Heart left ventricle (tissue), 13 donors: Measurements from ENCODE around the gene CFAP157.

ENCODE experiments used
- CTCF ChIP-seq, 12 donors: fragments of 200-600 bp; sonication (generic) in 4 of 12; IDR thresholded peaks; one replicate each; pipeline versions ENCODE4 v1.5.0 to v1.8.0; 2018 to 2022; ENCODE audit warnings: antibody characterized with exemption in 12 of 12, mild to moderate bottlenecking in 5 of 12
- POLR2A ChIP-seq, 2 donors: fragments of 450-650 bp; IDR thresholded peaks; one replicate each; pipeline ENCODE4 v1.6.1; 2017; ENCODE audit warnings: antibody characterized with exemption in 2 of 2, mild to moderate bottlenecking in 2 of 2, moderate library complexity in 2 of 2
- donor health status: ischemic (EF 13 %, LVEDD 7.1; RV severe dilation, severe dysfunction).
- donor health status: DM: no; HTN: yes; CAD: no.
- donor health status: DM: no; HTN: no; CAD: no.
- donor health status: ischemic (EF 25% LVEDD 6.9; RV normal size, moderate dysfunction).
- donor health status: ischemic (EF 25% LVEDD 5.7; RV mildly dilated, moderate dysfunction).
- donor health status: ischemic (EF 35%, LVEDD 5.7; RV mildly dilated, moderate dysfunction).
- donor health status: nonischemic (EF 11% LVEDD 7.7; RV severe dilation, severe dysfunction).
- donor health status: DM: yes; HTN: yes; CAD: no.
- donor health status: PGD.
- donor health status: ischemic (EF 29% LVEDD 5.4; RV normal size, mild dysfunction).
- donor health status: nonischemic (EF 23%, LVEDD 6.1; RV moderate dilation, normal function).

GRCh38 chr9:127749090-127749787 lies 42.5 kb downstream of the CFAP157 start:
- TF ChIP-seq CTCF (IDR thresholded peaks at IDR 0.05), result no peak
- no peak for TF ChIP-seq POLR2A (IDR thresholded peaks at IDR 0.05)
